A673 (cell line): Measurements from ENCODE around the gene FAM120B. TPM values are rescaled to one million over a fixed set of nuclear protein-coding genes. Genes with fewer than 3 reads are reported as not detected.

Experiments used
- BruUV-seq: library from RNA; stranded (reverse); fragments of 400-500 nt; replicated peaks from 2 replicates; lab custom pipeline; 2021; lab: Mats Ljungman, UMichigan
- CTCF ChIA-PET: fragments of 300-600 bp; sonication (Branson Sonifier 250); formaldehyde crosslinking; loops from one replicate; lab custom pipeline; 2022; ENCODE audit warnings: antibody characterized with exemption; lab: Charles Lee
- POLR2A ChIA-PET: fragments of 300-600 bp; sonication (Branson Sonifier 250); formaldehyde crosslinking; loops from one replicate; lab custom pipeline; 2022; ENCODE audit warnings: antibody characterized with exemption; ENCODE audit not compliant: low non-redundant PET; lab: Charles Lee
- DNase-seq: peaks from one replicate; pipeline ENCODE4 v3.0.0-alpha.2; 2015; ENCODE audit warnings: low spot score
- H3K27ac ChIP-seq: fragments of 200-600 bp; sonication (generic); 2 replicates; pipeline ENCODE4 v1.5.1; 2016; ENCODE audit warnings: mixed run types, low read depth, mild to moderate bottlenecking, mixed read lengths, antibody characterized with exemption, low read length; ENCODE audit not compliant: poor library complexity, severe bottlenecking
- H3K27me3 ChIP-seq: fragments of 200-600 bp; sonication (generic); replicated peaks from 2 replicates; pipeline ENCODE4 v1.6.1; 2017; ENCODE audit warnings: mixed run types, low read depth, mild to moderate bottlenecking, mixed read lengths, antibody characterized with exemption, low read length; ENCODE audit not compliant: insufficient read depth, poor library complexity
- H3K36me3 ChIP-seq: fragments of 200-600 bp; sonication (generic); 2 replicates; pipeline ENCODE4 v1.6.1; 2016; ENCODE audit warnings: mixed run types, mild to moderate bottlenecking, mixed read lengths, antibody characterized with exemption, low read length; ENCODE audit not compliant: insufficient read depth, poor library complexity, severe bottlenecking
- H3K4me1 ChIP-seq: fragments of 200-600 bp; sonication (generic); 2 replicates; pipeline ENCODE4 v1.6.1; 2017; ENCODE audit warnings: mixed run types, mild to moderate bottlenecking, mixed read lengths, antibody characterized with exemption, low read length; ENCODE audit not compliant: insufficient read depth, poor library complexity, severe bottlenecking
- H3K4me3 ChIP-seq: fragments of 200-600 bp; sonication (generic); 2 replicates; pipeline ENCODE4 v1.5.1; 2016; ENCODE audit warnings: low read depth, mixed run types, mild to moderate bottlenecking, mixed read lengths, low read length; ENCODE audit not compliant: poor library complexity, severe bottlenecking
- H3K9me3 ChIP-seq: fragments of 200-600 bp; sonication (generic); 2 replicates; pipeline ENCODE4 v1.6.1; 2016; ENCODE audit warnings: mixed run types, low read depth, mild to moderate bottlenecking, mixed read lengths, antibody characterized with exemption, low read length; ENCODE audit not compliant: poor library complexity, severe bottlenecking
- CTCF ChIP-seq: fragments of 300-800, 200-600 bp; sonication (generic); conservative IDR thresholded peaks from 2 replicates; pipeline ENCODE4 v1.5.1; 2017; ENCODE audit warnings: low read depth, mild to moderate bottlenecking, antibody characterized with exemption, low read length, moderate library complexity, mixed read lengths
- EZH2 ChIP-seq: fragments of 200-600 bp; sonication (generic); IDR thresholded peaks from 2 replicates; pipeline ENCODE4 v1.6.1; 2017; ENCODE audit warnings: borderline replicate concordance, low read depth, mild to moderate bottlenecking, mixed read lengths, antibody characterized with exemption, low read length; ENCODE audit not compliant: poor library complexity, severe bottlenecking
- intact Hi-C: fragments of 100-400 bp; cut with micrococcal nuclease; formaldehyde crosslinking; loops from one replicate; pipeline ENCODE4 v1.10.0; 2022; ENCODE audit not compliant: unreplicated experiment
- total RNA-seq: library from RNA; stranded (reverse); gene quantifications from 2 replicates; pipeline ENCODE4 v1.2.3, GENCODE V29; 2021

FAM120B gene
- total RNA-seq, 1 experiment from 2014 or later: 31.6 TPM

- Histone ChIP-seq H3K4me3 (no peak overlapping the region), H3K36me3 (no peaks in the 10 kb centered on the region), H3K4me1 (no peaks in the 10 kb centered on the region), H3K9me3 (no peaks in the 10 kb centered on the region), H3K27ac (no peak overlapping the region), H3K27me3 (no peaks in the 10 kb centered on the region)
- TF ChIP-seq CTCF: no peak
- TF ChIP-seq EZH2: no peak
- ChIA-PET CTCF (no interaction called here), POLR2A (no interaction called here)
- no TSS peak for BruUV-seq
- DNase-seq: no peak
- intact Hi-C loops: no loop called here
Observed at GRCh38 chr6:170267688-170268087, 38.9 kb upstream of the FAM120B start.

- Histone ChIP-seq H3K9me3 (no peaks in the 10 kb centered on the region), H3K4me1 (no peaks in the 10 kb centered on the region), H3K27ac (no peak overlapping the region), H3K36me3 (no peaks in the 10 kb centered on the region), H3K4me3 (no peak overlapping the region), H3K27me3 (no peaks in the 10 kb centered on the region)
- intact Hi-C loops: no loop called here
- TF ChIP-seq EZH2 (no peak), CTCF (no peak)
- BruUV-seq: no TSS peak
- DNase-seq: no peak
- ChIA-PET POLR2A (no interaction called here), CTCF (no interaction called here)
Observed at GRCh38 chr6:170268216-170269129, 38.1 kb upstream of the FAM120B start.

- BruUV-seq: no TSS peak
- no peaks in the 10 kb centered on the region for H3K36me3 ChIP-seq
- CTCF ChIA-PET: no interaction called here
- no peak overlapping the region for H3K4me3 ChIP-seq
- intact Hi-C loops: no loop called here
- no peaks in the 10 kb centered on the region for H3K27me3 ChIP-seq
- no peaks in the 10 kb centered on the region for H3K9me3 ChIP-seq
- no peaks in the 10 kb centered on the region for H3K4me1 ChIP-seq
- no peak overlapping the region for H3K27ac ChIP-seq
- POLR2A ChIA-PET: no interaction called here
- no peak for DNase-seq
- TF ChIP-seq EZH2 (no peak), CTCF (no peak)
Observed at GRCh38 chr6:170269151-170269845, 37.3 kb upstream of the FAM120B start.
